Measurements from ENCODE around the gene CHSY1.

GRCh38 chr15:101167753-101168462 is 83.9 kb downstream of the CHSY1 start:
- TF ChIP-seq CTCF (IDR thresholded peaks at IDR 0.05) (no peak), POLR2A (IDR thresholded peaks at IDR 0.05) (no peak)

All from right lobe of liver (tissue), 4 donors.